Tibial nerve (tissue), 4 donors: ENCODE measurements around the gene GLT8D1. TPM values are rescaled to one million over a fixed set of nuclear protein-coding genes. Genes with fewer than 3 reads are reported as not detected.

Experiments used
- DNase-seq, 2 donors: peaks; one replicate each; pipeline ENCODE4 v3.0.0-alpha.2; 2019; ENCODE audit warnings: low spot score in 2 of 2
- H3K27ac ChIP-seq, 4 donors: fragments of 200-600 bp; sonication (generic) in 3 of 4; one replicate each; pipeline ENCODE4 v1.5.1; 2017 to 2019; ENCODE audit warnings: mild to moderate bottlenecking in 1 of 4
- H3K27me3 ChIP-seq, 2 donors: fragments of 200-600 bp; sonication (generic) in 1 of 2; one replicate each; pipeline versions ENCODE4 v1.5.1 to v1.6.0; 2017 to 2019
- H3K36me3 ChIP-seq, 3 donors: fragments of 200-600 bp; sonication (generic); one replicate each; pipeline ENCODE4 v1.5.1; 2018 to 2019
- H3K4me1 ChIP-seq, 4 donors: fragments of 200-600 bp; sonication (generic) in 3 of 4; one replicate each; pipeline ENCODE4 v1.5.1; 2017 to 2019
- H3K4me3 ChIP-seq, 4 donors: fragments of 200-600 bp; sonication (generic) in 3 of 4; one replicate each; pipeline ENCODE4 v1.5.1; 2017 to 2019; ENCODE audit warnings: mild to moderate bottlenecking in 1 of 4, moderate library complexity in 1 of 4
- H3K9me3 ChIP-seq, 4 donors: fragments of 200-600 bp; sonication (generic) in 3 of 4; one replicate each; pipeline ENCODE4 v1.5.1; 2017 to 2019
- EP300 ChIP-seq, 2 donors: sonication (generic); formaldehyde crosslinking; IDR thresholded peaks; one replicate each; pipeline ENCODE4 v1.6.1; 2017; ENCODE audit warnings: antibody characterized with exemption in 2 of 2, mild to moderate bottlenecking in 1 of 2
- POLR2A ChIP-seq, 2 donors: fragments of 450-650 bp; IDR thresholded peaks; one replicate each; pipeline ENCODE4 v1.6.1; 2017; ENCODE audit warnings: antibody characterized with exemption in 2 of 2, mild to moderate bottlenecking in 2 of 2, moderate library complexity in 2 of 2
- WGBS, 2 donors: methylation state at CpG; one replicate each; pipeline ENCODE4 v1.1.5; 2018; 5-methylcytosine and 5-hydroxymethylcytosine counted together
- total RNA-seq, 4 donors: library from RNA; depleted of rRNA; stranded (reverse); fragments of >200 nt; gene quantifications; one replicate each; pipeline ENCODE4 v1.1.0, GENCODE V29; 2016
- TF ChIP-seq, protein P1 (sequence below), 5 experiments: fragments of 200-600 bp in 3 of 5; fragments of 450-650 bp in 2 of 5; sonication (generic) in 3 of 5; IDR thresholded peaks; one replicate each; pipeline ENCODE4 v1.5.1; 2016 to 2019; ENCODE audit warnings: antibody characterized with exemption in 5 of 5, mild to moderate bottlenecking in 3 of 5, moderate library complexity in 2 of 5

GLT8D1 gene
- total RNA-seq, 4 donors from 2014 or later, result 44.7 to 109 (median 94.9) TPM

DNA sequence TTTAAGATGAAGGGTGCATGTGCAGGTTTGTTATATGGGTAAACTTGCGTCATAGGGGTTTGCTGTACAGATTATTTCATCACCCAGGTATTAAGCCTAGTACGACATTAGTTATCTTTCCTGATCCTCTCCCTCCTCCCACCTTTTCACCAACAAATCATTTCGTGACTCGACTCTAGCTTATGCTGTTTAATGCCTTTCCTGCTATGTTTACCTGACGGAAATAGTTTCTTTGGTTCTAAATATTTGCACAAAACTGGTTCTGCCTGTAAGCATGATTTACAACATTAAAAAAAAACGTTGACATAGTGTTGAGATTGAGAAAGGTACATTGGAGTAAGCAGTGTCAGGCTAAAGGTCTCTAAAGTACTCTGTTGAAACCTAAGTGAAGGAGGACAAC, 17.3 kb downstream of the GLT8D1 start:
- Histone ChIP-seq H3K4me1 (peaks cover 4 to 44% (median 24%) of the 10 kb centered on the region in 4 donors), H3K36me3 (peaks cover 0 to 63% (median 38%) of the 10 kb centered on the region in 3 donors), H3K27me3 (no peaks in the 10 kb centered on the region), H3K4me3 (no peak overlapping the region), H3K9me3 (no peaks in the 10 kb centered on the region), H3K27ac (no peak overlapping the region)
- no peak for DNase-seq
- TF ChIP-seq POLR2A (IDR thresholded peaks at IDR 0.05), result no peak
- no peak for TF ChIP-seq EP300 (IDR thresholded peaks at IDR 0.05)
- TF ChIP-seq, protein P1, sequence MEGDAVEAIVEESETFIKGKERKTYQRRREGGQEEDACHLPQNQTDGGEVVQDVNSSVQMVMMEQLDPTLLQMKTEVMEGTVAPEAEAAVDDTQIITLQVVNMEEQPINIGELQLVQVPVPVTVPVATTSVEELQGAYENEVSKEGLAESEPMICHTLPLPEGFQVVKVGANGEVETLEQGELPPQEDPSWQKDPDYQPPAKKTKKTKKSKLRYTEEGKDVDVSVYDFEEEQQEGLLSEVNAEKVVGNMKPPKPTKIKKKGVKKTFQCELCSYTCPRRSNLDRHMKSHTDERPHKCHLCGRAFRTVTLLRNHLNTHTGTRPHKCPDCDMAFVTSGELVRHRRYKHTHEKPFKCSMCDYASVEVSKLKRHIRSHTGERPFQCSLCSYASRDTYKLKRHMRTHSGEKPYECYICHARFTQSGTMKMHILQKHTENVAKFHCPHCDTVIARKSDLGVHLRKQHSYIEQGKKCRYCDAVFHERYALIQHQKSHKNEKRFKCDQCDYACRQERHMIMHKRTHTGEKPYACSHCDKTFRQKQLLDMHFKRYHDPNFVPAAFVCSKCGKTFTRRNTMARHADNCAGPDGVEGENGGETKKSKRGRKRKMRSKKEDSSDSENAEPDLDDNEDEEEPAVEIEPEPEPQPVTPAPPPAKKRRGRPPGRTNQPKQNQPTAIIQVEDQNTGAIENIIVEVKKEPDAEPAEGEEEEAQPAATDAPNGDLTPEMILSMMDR (IDR thresholded peaks at IDR 0.05), result no peak
- 86 to 87% methylated on average over 6 of the region's 6 CpGs for WGBS, 2 donors

DNA sequence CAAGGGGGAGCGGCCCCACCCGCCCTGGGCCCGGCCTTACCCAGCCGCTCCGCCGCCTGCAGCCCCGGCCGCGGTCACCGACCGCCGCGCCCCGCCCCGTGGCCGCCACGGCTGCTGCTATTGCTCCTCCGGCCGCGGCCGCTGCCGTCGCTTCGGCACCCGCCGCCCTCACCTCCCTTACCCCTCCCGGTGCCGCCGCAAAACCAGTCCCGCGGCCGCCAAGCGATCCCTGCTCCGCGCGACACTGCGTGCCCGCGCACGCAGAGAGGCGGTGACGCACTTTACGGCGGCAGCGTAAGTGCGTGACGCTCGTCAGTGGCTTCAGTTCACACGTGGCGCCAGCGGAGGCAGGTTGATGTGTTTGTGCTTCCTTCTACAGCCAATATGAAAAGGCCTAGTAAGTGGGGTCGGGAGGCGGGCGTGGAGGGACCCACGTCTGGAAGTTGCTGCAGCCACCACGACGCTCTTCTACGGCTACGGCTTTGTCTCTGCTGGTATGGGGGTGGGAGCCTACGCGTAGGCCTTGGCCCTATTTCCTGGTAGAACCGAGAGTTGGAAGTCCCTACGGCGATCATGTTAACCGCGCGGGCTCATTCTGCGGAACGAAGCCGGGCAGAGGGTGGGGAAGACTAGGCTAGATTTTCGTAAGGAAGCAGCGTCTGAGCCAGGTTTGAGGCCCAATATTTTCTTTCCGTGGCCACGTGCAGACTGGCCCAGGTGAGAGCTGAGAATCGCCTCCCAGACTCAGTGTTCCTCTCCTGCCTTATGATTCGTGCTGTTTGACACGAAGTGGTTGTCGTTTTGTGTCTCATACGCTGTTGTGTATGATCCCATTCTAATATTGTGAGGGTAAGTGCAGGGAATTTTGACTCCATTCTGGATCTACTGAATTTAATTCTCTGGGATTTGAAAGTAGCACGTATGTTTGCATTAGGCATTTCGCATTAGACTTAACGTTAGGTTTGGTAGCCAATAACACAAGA, 19.6 kb downstream of the GLT8D1 start, which contains the start of the genes GNL3 and PBRM1:
Gene GNL3, plus strand, starts transcription at position 324 of the 983 bp plus-strand sequence. Its CDS starts 61 bp downstream, at position 385.
Gene PBRM1, minus strand, starts transcription at position 205 of the 983 bp plus-strand sequence.
- Histone ChIP-seq H3K36me3 (peaks cover 0 to 40% (median 22%) of the 10 kb centered on the region in 3 donors), H3K9me3 (no peaks in the 10 kb centered on the region), H3K4me1 (peaks cover 4 to 66% (median 38%) of the 10 kb centered on the region in 4 donors), H3K27me3 (no peaks in the 10 kb centered on the region), H3K27ac (peak within 1 kb of the TSS; percentile 95 to 99 (median 98)), H3K4me3 (peak within 1 kb of the TSS; percentile 58 to 86 (median 72))
- 0 to 1% methylated on average over 33 to 38 of the region's 82 CpGs for WGBS, 2 donors
- peak; percentile 85 to 86 for DNase-seq
- TF ChIP-seq, protein P1 (IDR thresholded peaks at IDR 0.05), result peak in 2 of 5 experiments; percentile 26 to 29
- TF ChIP-seq EP300 (IDR thresholded peaks at IDR 0.05) (peak; percentile 73 to 97), POLR2A (IDR thresholded peaks at IDR 0.05) (peak; percentile 50 to 82)

DNA sequence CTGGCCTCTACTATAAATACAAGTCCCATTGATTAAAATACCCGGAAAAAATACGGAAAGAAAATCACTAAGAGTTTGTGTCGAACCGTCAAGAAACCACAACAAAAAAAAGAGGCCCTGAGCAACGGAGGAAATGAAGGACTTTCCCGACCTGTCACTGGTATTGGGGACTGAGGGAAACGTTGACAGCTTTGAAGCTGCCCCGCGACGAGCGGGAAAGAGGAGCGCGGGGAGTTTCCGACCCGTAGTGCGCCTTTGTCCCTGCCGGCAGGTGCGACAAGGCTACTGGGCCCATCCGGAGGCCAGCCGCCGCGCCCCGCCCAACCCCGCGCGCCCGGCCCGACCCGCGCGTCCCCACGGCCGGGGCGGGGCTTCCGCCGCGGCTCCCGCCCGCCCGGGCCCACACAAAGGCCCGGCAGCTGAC, 20.3 kb downstream of the GLT8D1 start:
- Histone ChIP-seq H3K27me3 (no peaks in the 10 kb centered on the region), H3K9me3 (no peaks in the 10 kb centered on the region), H3K4me3 (peak overlapping the region; percentile 58 to 85 (median 72)), H3K4me1 (peaks cover 4 to 73% (median 42%) of the 10 kb centered on the region in 4 donors), H3K36me3 (peaks cover 0 to 33% (median 22%) of the 10 kb centered on the region in 3 donors), H3K27ac (peak overlapping the region; percentile 95 to 99 (median 98))
- TF ChIP-seq, protein P1 (IDR thresholded peaks at IDR 0.05), result no peak
- TF ChIP-seq POLR2A (IDR thresholded peaks at IDR 0.05), result peak in 1 of 2 donors; percentile 21
- peak; percentile 45 to 52 for DNase-seq
- 0 to 1% methylated on average over 11 to 39 of the region's 41 CpGs for WGBS, 2 donors

DNA sequence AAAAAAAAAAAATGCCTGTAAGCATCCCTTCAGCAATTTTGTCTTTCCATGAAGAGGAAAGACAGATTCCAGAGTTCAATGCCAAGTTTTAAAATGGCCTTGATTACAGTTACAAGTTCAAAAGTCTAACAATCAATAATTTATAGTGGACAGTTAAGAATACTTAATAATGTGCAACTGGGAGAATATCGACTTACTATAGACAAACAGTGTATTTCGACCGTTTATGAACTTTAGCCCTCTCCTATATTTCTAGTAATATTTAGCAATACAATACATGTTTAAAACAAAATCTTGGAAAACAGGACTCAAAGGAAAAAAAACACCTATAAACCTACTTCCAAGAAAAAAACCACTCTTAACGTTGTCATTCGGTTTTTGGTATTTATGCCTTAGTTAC, 21.4 kb downstream of the GLT8D1 start:
- Histone ChIP-seq H3K36me3 (peaks cover 0 to 26% (median 15%) of the 10 kb centered on the region in 3 donors), H3K4me3 (no peak overlapping the region), H3K27ac (peak overlapping the region in 2 of 4 donors; percentile 95 to 99), H3K9me3 (no peaks in the 10 kb centered on the region), H3K27me3 (no peaks in the 10 kb centered on the region), H3K4me1 (peaks cover 4 to 84% (median 49%) of the 10 kb centered on the region in 4 donors)
- DNase-seq, result no peak
- TF ChIP-seq EP300 (IDR thresholded peaks at IDR 0.05) (no peak), POLR2A (IDR thresholded peaks at IDR 0.05) (no peak)
- TF ChIP-seq, protein P1 (IDR thresholded peaks at IDR 0.05), result no peak
- WGBS, 2 donors, result 30 to 35% methylated on average over 5 of the region's 5 CpGs
